GM12878 (cell line): ENCODE data around the gene EVA1A. TPM values are rescaled to one million over a fixed set of nuclear protein-coding genes. Genes with fewer than 3 reads are reported as not detected.

ENCODE experiments used
- ATAC-seq: fragments of 200-7000 bp; cut with Tn5 transposase; 3 replicates; pipeline ENCODE4 v1.9.1; 2020; ENCODE audit warnings: mild to moderate bottlenecking, moderate library complexity
- BruUV-seq: library from RNA; stranded (reverse); fragments of 400-500 nt; replicated peaks from 2 replicates; lab custom pipeline; 2021; lab: Mats Ljungman, UMichigan
- CTCF ChIA-PET: fragments of 300-600 bp; sonication (Branson Sonifier 250); formaldehyde crosslinking; extraction: SDS; loops from one replicate; lab custom pipeline; 2021; ENCODE audit warnings: inconsistent platforms; lab: Yijun Ruan, JAX
- POLR2A ChIA-PET: fragments of 350-600 bp; formaldehyde crosslinking; extraction: SDS; loops from one replicate; lab custom pipeline; 2021; ENCODE audit warnings: inconsistent platforms; lab: Charles Lee
- RAD21 ChIA-PET: fragments of 300-600 bp; sonication (Branson Sonifier 250); formaldehyde crosslinking; loops from one replicate; lab custom pipeline; 2023; ENCODE audit warnings: antibody characterized with exemption; ENCODE audit not compliant: unreplicated experiment; lab: Charles Lee
- SMC1A ChIA-PET: fragments of 300-600 bp; sonication (Branson Sonifier 250); formaldehyde crosslinking; loops from one replicate; lab custom pipeline; 2023; ENCODE audit not compliant: unreplicated experiment, uncharacterized antibody; lab: Charles Lee
- DNase-seq: peaks from one replicate; pipeline ENCODE4 v3.0.0-alpha.2; 2011; ENCODE audit warnings: low read depth, low spot score
- FAIRE-seq: peaks from 3 replicates; lab custom pipeline; 2011; peaks lifted over from hg19 to GRCh38; lab: Jason Lieb, UNC
- H2AFZ ChIP-seq: 2 replicates; pipeline ENCODE4 v1.6.0; 2011; ENCODE audit warnings: low read depth, low read length, control low read depth; ENCODE audit not compliant: control insufficient read depth
- H3K27ac ChIP-seq: 2 replicates; pipeline ENCODE4 v1.5.1; 2011; ENCODE audit warnings: control low read depth; ENCODE audit not compliant: control insufficient read depth, insufficient read depth
- H3K27me3 ChIP-seq, 2 experiments: replicated peaks in 1 of 2; 2 replicates each; pipeline versions ENCODE4 v1.6.0 to v1.6.1; 2011; ENCODE audit warnings: low read length in 1 of 2; ENCODE audit not compliant: control insufficient read depth in 2 of 2, insufficient read depth in 2 of 2
- H3K36me3 ChIP-seq, 2 experiments: 2 replicates each; pipeline ENCODE4 v1.5.1; 2011; ENCODE audit warnings: low read length in 1 of 2; ENCODE audit not compliant: control insufficient read depth in 2 of 2, insufficient read depth in 2 of 2
- H3K4me1 ChIP-seq: 2 replicates; pipeline ENCODE4 v1.6.1; 2011; ENCODE audit warnings: mild to moderate bottlenecking, low read length, moderate library complexity, mixed read lengths; ENCODE audit not compliant: control insufficient read depth, insufficient read depth
- H3K4me2 ChIP-seq: 2 replicates; pipeline ENCODE4 v1.6.0; 2011; ENCODE audit warnings: control low read depth; ENCODE audit not compliant: control insufficient read depth, insufficient read depth
- H3K4me3 ChIP-seq: fragments of 200-600 bp; sonication (generic); 2 replicates; pipeline ENCODE4 v1.5.1; 2016
- H3K79me2 ChIP-seq: 2 replicates; pipeline ENCODE4 v1.6.0; 2011; ENCODE audit warnings: low read length; ENCODE audit not compliant: control insufficient read depth, insufficient read depth
- H3K9ac ChIP-seq: 2 replicates; pipeline ENCODE4 v1.8.0; 2011; ENCODE audit warnings: low read length, control low read depth, mixed read lengths; ENCODE audit not compliant: control insufficient read depth, insufficient read depth
- H3K9me3 ChIP-seq: replicated peaks from 3 replicates; pipeline ENCODE4 v1.5.1; 2011; ENCODE audit warnings: mild to moderate bottlenecking, low read length; ENCODE audit not compliant: control insufficient read depth, insufficient read depth
- H4K20me1 ChIP-seq: 2 replicates; pipeline ENCODE4 v1.6.0; 2011; ENCODE audit not compliant: control insufficient read depth, insufficient read depth
- BCL3 ChIP-seq: IDR thresholded peaks from 2 replicates; pipeline ENCODE4 v1.6.1; 2011; ENCODE audit warnings: borderline replicate concordance, low read depth, mild to moderate bottlenecking, moderate library complexity, low read length; ENCODE audit not compliant: insufficient read depth, poor library complexity, severe bottlenecking
- BMI1 ChIP-seq: fragments of 450-650 bp; IDR thresholded peaks from 2 replicates; pipeline ENCODE4 v1.6.1; 2016; ENCODE audit warnings: mild to moderate bottlenecking, moderate library complexity, borderline replicate concordance
- EZH2 ChIP-seq: IDR thresholded peaks from 2 replicates; pipeline ENCODE4 v1.6.1; 2012; ENCODE audit warnings: low read depth, mild to moderate bottlenecking, control low read depth, inconsistent platforms, low read length, borderline replicate concordance; ENCODE audit not compliant: control insufficient read depth
- HCFC1 ChIP-seq: fragments of 150-350 bp; IDR thresholded peaks from 2 replicates; pipeline ENCODE4 v1.6.1; 2014; ENCODE audit warnings: low read length
- HDAC6 ChIP-seq: fragments of 200-600 bp; sonication (generic); IDR thresholded peaks from one replicate; pipeline ENCODE4 v1.8.0; 2017; ENCODE audit warnings: antibody characterized with exemption; ENCODE audit not compliant: unreplicated experiment
- JUND ChIP-seq: IDR thresholded peaks from 2 replicates; pipeline ENCODE4 v1.6.1; 2012; ENCODE audit warnings: low read depth, mild to moderate bottlenecking, low read length, improper control_type of control experiment, moderate library complexity
- KAT2A ChIP-seq: conservative IDR thresholded peaks from 2 replicates; pipeline ENCODE4 v1.6.1; 2011; ENCODE audit warnings: low read depth, low read length; ENCODE audit not compliant: control insufficient read depth
- MEF2A ChIP-seq: IDR thresholded peaks from 2 replicates; pipeline ENCODE4 v1.6.1; 2011; ENCODE audit warnings: low read depth, mild to moderate bottlenecking, low read length, moderate library complexity; ENCODE audit not compliant: insufficient read depth
- MYB ChIP-seq: fragments of 150-350 bp; IDR thresholded peaks from 2 replicates; pipeline ENCODE4 v1.6.1; 2014; ENCODE audit warnings: mild to moderate bottlenecking, low read depth, low read length, borderline replicate concordance
- POLR2AphosphoS5 ChIP-seq: IDR thresholded peaks from 2 replicates; pipeline ENCODE4 v1.6.1; 2011; ENCODE audit warnings: mild to moderate bottlenecking, low read length, inconsistent platforms
- RBBP5 ChIP-seq: fragments of 200-600 bp; sonication (generic); conservative IDR thresholded peaks from 2 replicates; pipeline ENCODE4 v1.6.1; 2016
- REST ChIP-seq: IDR thresholded peaks from 2 replicates; pipeline ENCODE4 v1.6.1; 2012; ENCODE audit warnings: mild to moderate bottlenecking, low read depth, low read length
- RUNX3 ChIP-seq: IDR thresholded peaks from 2 replicates; pipeline ENCODE4 v1.6.1; 2012; ENCODE audit warnings: low read length, inconsistent platforms
- SP1 ChIP-seq: IDR thresholded peaks from one replicate; pipeline ENCODE4 v1.6.1; 2011; ENCODE audit warnings: low read depth, low read length
- ZBED1 ChIP-seq: IDR thresholded peaks from 2 replicates; pipeline ENCODE4 v1.6.1; 2016; ENCODE audit warnings: borderline replicate concordance
- ZNF384 ChIP-seq: IDR thresholded peaks from 2 replicates; pipeline ENCODE4 v1.6.1; 2012; ENCODE audit warnings: low read depth, mild to moderate bottlenecking, low read length, improper control_type of control experiment, borderline replicate concordance
- WGBS: methylation state at CpG from one replicate; pipeline ENCODE4 v1.1.6; 2016; ENCODE audit warnings: low lambda C conversion rate; ENCODE audit not compliant: insufficient replicate concordance, insufficient coverage; ENCODE audit errors: missing lambda C conversion rate; 5-methylcytosine and 5-hydroxymethylcytosine counted together
- in situ Hi-C: fragments of 300-500 bp; cut with MboI; formaldehyde crosslinking; loops from 9 replicates; pipeline ENCODE4 v1.14.3; 2018; ENCODE audit warnings: mixed read lengths
- intact Hi-C: fragments of 100-400 bp; cut with micrococcal nuclease; formaldehyde crosslinking; loops from one replicate; pipeline ENCODE4 v1.14.2; 2022; ENCODE audit not compliant: unreplicated experiment
- polyA plus RNA-seq, 11 experiments: library from polyadenylated mRNA; depleted of rRNA in 4 of 11; unstranded in 6 of 11; stranded (reverse) in 5 of 11; fragments of >200 nt; fragmentation: Nextera tagmentation in 4 of 11; fragmentation: Illumina TruSeq in 1 of 11; extraction: Ambion mirVana in 4 of 11; extraction: Trizol in 1 of 11; gene quantifications; 1 replicate in 1 of 11; 2 replicates in 10 of 11; pipeline versions ENCODE4 v1.2.1 to v1.2.3, GENCODE V29; 2011 to 2016; ENCODE audit warnings: inconsistent platforms in 2 of 11, missing spikeins in 2 of 11, low read depth in 1 of 11
- total RNA-seq, 4 experiments: library from RNA; depleted of rRNA in 3 of 4; stranded (reverse); fragments of >200 nt in 3 of 4; fragmentation: Illumina TruSeq in 1 of 4; extraction: Trizol in 1 of 4; gene quantifications; 2 replicates each; pipeline versions ENCODE4 v1.2.1 to v1.2.3, GENCODE V29; 2013 to 2021

The EVA1A gene
- total and polyA plus RNA-seq, 10 of the 15 experiments (the other 5 are each of a cell fraction or from before 2014, with no cell fraction given) = 0.13 to 1.0 (median 0.34) TPM; not detected in 5

- DNase-seq = no peak
- intact Hi-C loops = loop anchor here (5.0 kb wide), 3 partner anchors 205 to 690 kb away; no protein-coding TSS in a partner anchor
- no TSS peak for BruUV-seq
Observed at GRCh38 chr2:75607400-75607798, 46.7 kb upstream of the EVA1A start.

More at GRCh38 chr2:75607400-75607798, 46.7 kb upstream of the EVA1A start:
- in situ Hi-C loops = loop anchor here (5.0 to 10.0 kb wide), 4 partner anchors 140 to 913 kb away; no protein-coding TSS in a partner anchor
- Histone ChIP-seq H3K27me3 (no peaks in the 10 kb centered on the region), H4K20me1 (no peaks in the 10 kb centered on the region), H2AFZ (no peak overlapping the region), H3K4me1 (0 out of 2 replicates have a peak, but pooled peaks cover 2% of the 10 kb centered on the region), H3K4me2 (no peak overlapping the region), H3K4me3 (no peak overlapping the region), H3K36me3 (no peaks in the 10 kb centered on the region), H3K79me2 (no peaks in the 10 kb centered on the region), H3K9ac (no peak overlapping the region), H3K9me3 (no peaks in the 10 kb centered on the region), H3K27ac (no peak overlapping the region)
- ChIA-PET RAD21 (interaction anchor here (0.7 to 2.0 kb wide), 7 partner anchors 12 to 688 kb away, joined by 3 to 25 read pairs (median 6); no protein-coding TSS in a partner anchor), CTCF (interaction anchor here (1.0 to 3.6 kb wide), 10 partner anchors 12 to 682 kb away, joined by 4 to 76 read pairs (median 10); no protein-coding TSS in a partner anchor), POLR2A (no interaction called here), SMC1A (interaction anchor here (1.0 to 3.1 kb wide), 14 partner anchors 8 to 556 kb away, joined by 3 to 19 read pairs (median 4); partner anchors contain the start of gene TACR1)
- 28% methylated on average over 3 of the region's 3 CpGs for WGBS
- ATAC-seq (no peak), FAIRE-seq (no peak)
- TF ChIP-seq SP1 (no peak), BMI1 (no peak), MYB (no peak), KAT2A (no peak), RUNX3 (no peak), MEF2A (no peak), POLR2AphosphoS5 (no peak), HCFC1 (no peak), HDAC6 (no peak), EZH2 (no peak), ZBED1 (no peak), ZNF384 (no peak), JUND (no peak), RBBP5 (no peak), REST (no peak), BCL3 (no peak)
